ENCODE results near the gene TMEM266. TPM values are rescaled to one million over a fixed set of nuclear protein-coding genes. Genes with fewer than 3 reads are reported as not detected.

TMEM266 gene
- total and polyA plus RNA-seq, 2 experiments from 2014 or later = 0.39 to 1.9 TPM

DNA sequence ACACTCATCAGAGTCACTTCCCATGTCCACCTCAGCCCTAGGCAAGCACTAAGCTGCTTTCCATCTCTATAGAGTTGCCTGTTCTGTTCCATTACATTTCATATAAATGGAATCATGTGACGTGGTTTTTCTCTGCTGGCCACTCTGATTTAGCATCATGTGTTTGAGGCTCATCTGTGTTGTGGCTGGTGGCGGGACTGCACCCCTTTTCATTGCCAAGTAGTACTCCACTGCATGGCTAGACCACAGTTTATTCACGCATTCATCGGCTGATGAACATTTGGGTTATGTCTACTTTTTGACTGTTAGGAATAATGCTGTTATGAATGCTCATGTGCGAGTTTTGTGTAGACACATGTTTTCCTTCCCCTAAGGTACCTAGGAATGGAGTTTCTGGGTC, 114.9 kb downstream of the TMEM266 start:
- Histone ChIP-seq H3K4me3 (no peak overlapping the region), H3K4me2 (no peak overlapping the region), H3K36me3 (replicated peaks; ENCODE audit: insufficient read depth, low read depth) (no peaks in the 10 kb centered on the region), H3K27me3 (no peaks in the 10 kb centered on the region), H4K20me1 (ENCODE audit: insufficient read depth, poor library complexity, severe bottlenecking) (no peaks in the 10 kb centered on the region), H3K4me1 (ENCODE audit: insufficient read depth) (peaks cover 7% of the 10 kb centered on the region), H3K27ac (no peak overlapping the region), H3K9me2 (replicated peaks; ENCODE audit: insufficient read depth) (no peaks in the 10 kb centered on the region), H3K9me3 (ENCODE audit: low read depth) (no peaks in the 10 kb centered on the region), H2AFZ (no peak overlapping the region), H3K79me2 (no peaks in the 10 kb centered on the region)
- WGBS (ENCODE audit: low lambda C conversion rate, missing lambda C conversion rate) = 93% methylated on average over 5 of the region's 5 CpGs
- DNase-seq (ENCODE audit: low spot score) = no peak
- TF ChIP-seq EZH2 (IDR thresholded peaks at IDR 0.05; ENCODE audit: borderline replicate concordance) (no peak), EZH2phosphoT487 (IDR thresholded peaks at IDR 0.05; ENCODE audit: low read depth, severe bottlenecking, unreplicated experiment) (no peak)
- TF ChIP-seq, protein P1, sequence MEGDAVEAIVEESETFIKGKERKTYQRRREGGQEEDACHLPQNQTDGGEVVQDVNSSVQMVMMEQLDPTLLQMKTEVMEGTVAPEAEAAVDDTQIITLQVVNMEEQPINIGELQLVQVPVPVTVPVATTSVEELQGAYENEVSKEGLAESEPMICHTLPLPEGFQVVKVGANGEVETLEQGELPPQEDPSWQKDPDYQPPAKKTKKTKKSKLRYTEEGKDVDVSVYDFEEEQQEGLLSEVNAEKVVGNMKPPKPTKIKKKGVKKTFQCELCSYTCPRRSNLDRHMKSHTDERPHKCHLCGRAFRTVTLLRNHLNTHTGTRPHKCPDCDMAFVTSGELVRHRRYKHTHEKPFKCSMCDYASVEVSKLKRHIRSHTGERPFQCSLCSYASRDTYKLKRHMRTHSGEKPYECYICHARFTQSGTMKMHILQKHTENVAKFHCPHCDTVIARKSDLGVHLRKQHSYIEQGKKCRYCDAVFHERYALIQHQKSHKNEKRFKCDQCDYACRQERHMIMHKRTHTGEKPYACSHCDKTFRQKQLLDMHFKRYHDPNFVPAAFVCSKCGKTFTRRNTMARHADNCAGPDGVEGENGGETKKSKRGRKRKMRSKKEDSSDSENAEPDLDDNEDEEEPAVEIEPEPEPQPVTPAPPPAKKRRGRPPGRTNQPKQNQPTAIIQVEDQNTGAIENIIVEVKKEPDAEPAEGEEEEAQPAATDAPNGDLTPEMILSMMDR (IDR thresholded peaks at IDR 0.05; ENCODE audit: poor library complexity) = no peak

DNA sequence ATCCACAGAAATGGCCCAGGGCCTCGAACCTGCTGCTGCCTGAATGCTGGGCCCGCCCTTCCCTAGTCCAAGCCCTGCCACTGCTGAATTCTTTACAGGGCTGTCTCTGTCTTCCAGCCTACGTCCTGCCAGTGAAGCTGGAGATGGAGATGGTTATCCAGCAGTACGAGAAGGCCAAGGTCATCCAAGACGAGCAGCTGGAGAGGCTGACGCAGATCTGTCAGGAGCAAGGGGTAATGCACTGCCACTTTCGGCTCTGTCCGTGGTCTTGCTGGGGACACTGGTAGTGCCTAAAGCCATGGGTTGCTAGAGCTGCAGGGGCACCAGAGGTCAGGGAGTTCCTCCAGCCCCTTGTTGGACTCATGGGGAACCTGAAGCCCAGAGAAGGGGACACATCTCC, 115.7 kb downstream of the TMEM266 start:
- H3K27me3 ChIP-seq = no peaks in the 10 kb centered on the region
- H2AFZ ChIP-seq = no peak overlapping the region
- H3K36me3 ChIP-seq (replicated peaks; ENCODE audit: insufficient read depth, low read depth) = no peaks in the 10 kb centered on the region
- H3K27ac ChIP-seq = no peak overlapping the region
- no peak for DNase-seq (ENCODE audit: low spot score)
- no peak overlapping the region for H3K4me3 ChIP-seq
- H3K79me2 ChIP-seq = no peaks in the 10 kb centered on the region
- TF ChIP-seq, protein P1 (IDR thresholded peaks at IDR 0.05; ENCODE audit: poor library complexity) = no peak
- TF ChIP-seq EZH2phosphoT487 (IDR thresholded peaks at IDR 0.05; ENCODE audit: low read depth, severe bottlenecking, unreplicated experiment) (no peak), EZH2 (IDR thresholded peaks at IDR 0.05; ENCODE audit: borderline replicate concordance) (no peak)
- H3K4me1 ChIP-seq (ENCODE audit: insufficient read depth) = no peaks in the 10 kb centered on the region
- WGBS (ENCODE audit: low lambda C conversion rate, missing lambda C conversion rate) = 97% methylated on average over 8 of the region's 8 CpGs
- no peaks in the 10 kb centered on the region for H3K9me3 ChIP-seq (ENCODE audit: low read depth)
- no peaks in the 10 kb centered on the region for H3K9me2 ChIP-seq (replicated peaks; ENCODE audit: insufficient read depth)
- no peak overlapping the region for H3K4me2 ChIP-seq
- no peaks in the 10 kb centered on the region for H4K20me1 ChIP-seq (ENCODE audit: insufficient read depth, poor library complexity, severe bottlenecking)

DNA sequence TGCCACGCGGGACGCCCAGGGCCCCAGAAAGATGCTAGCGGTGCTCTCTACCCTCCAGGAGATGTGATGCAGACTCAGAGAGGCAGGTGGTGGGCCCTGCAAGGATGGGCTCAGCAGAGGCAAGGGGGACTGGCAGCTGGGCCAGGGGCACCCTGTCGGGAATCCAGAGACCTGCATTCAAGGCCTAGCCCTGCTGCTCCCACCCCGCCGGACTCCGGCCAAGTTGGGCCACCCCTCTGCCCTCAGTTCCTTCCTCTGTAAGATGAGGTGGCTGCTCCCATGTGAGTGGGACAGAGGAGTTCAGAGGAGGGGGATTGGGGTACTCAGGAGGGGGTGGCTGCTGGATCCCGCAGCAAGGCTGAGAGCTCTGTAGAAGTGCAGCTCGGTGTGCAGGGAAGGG, 116.3 kb downstream of the TMEM266 start:
- Histone ChIP-seq H2AFZ (no peak overlapping the region), H3K27ac (no peak overlapping the region), H4K20me1 (ENCODE audit: insufficient read depth, poor library complexity, severe bottlenecking) (no peaks in the 10 kb centered on the region), H3K36me3 (replicated peaks; ENCODE audit: insufficient read depth, low read depth) (no peaks in the 10 kb centered on the region), H3K4me2 (no peak overlapping the region), H3K4me1 (ENCODE audit: insufficient read depth) (no peaks in the 10 kb centered on the region), H3K27me3 (no peaks in the 10 kb centered on the region), H3K9me2 (replicated peaks; ENCODE audit: insufficient read depth) (no peaks in the 10 kb centered on the region), H3K79me2 (no peaks in the 10 kb centered on the region), H3K4me3 (no peak overlapping the region), H3K9me3 (ENCODE audit: low read depth) (no peaks in the 10 kb centered on the region)
- DNase-seq (ENCODE audit: low spot score) = no peak
- no peak for TF ChIP-seq EZH2 (IDR thresholded peaks at IDR 0.05; ENCODE audit: borderline replicate concordance)
- TF ChIP-seq, protein P1 (IDR thresholded peaks at IDR 0.05; ENCODE audit: poor library complexity) = no peak
- no peak for TF ChIP-seq EZH2phosphoT487 (IDR thresholded peaks at IDR 0.05; ENCODE audit: low read depth, severe bottlenecking, unreplicated experiment)
- 99% methylated on average over 10 of the region's 10 CpGs for WGBS (ENCODE audit: low lambda C conversion rate, missing lambda C conversion rate)

Data from hepatocyte (in vitro differentiated cells).